ENCODE results near the gene SH3GLB2.

GRCh38 chr9:129040113-129040643 is 12.0 kb upstream of the SH3GLB2 start:
- no peak for TF ChIP-seq CTCF (IDR thresholded peaks at IDR 0.05; ENCODE audit: low read depth, low read length, poor library complexity, severe bottlenecking)
- no peak for TF ChIP-seq EZH2phosphoT487 (IDR thresholded peaks at IDR 0.05; ENCODE audit: borderline replicate concordance, low read length)

All from DOHH2 (cell line).